ENCODE data around the gene KLHDC4. TPM values are rescaled to one million over a fixed set of nuclear protein-coding genes. Genes with fewer than 3 reads are reported as not detected.
A peak's percentile ranks its signal among the peaks of the same experiment; 100 is the strongest.
"Not testable (repeated sequence)": the region's sequence is repeated elsewhere in the genome, so short reads cannot be mapped to it uniquely, and the experiment has no call there.

The KLHDC4 gene
- 34.0 TPM for polyA plus RNA-seq
- long read RNA-seq, donor 1, full-length matches to known transcripts: 4 of 4 reads
- long read RNA-seq, donor 1, partial matches to known transcripts: 0 of 4 reads
- long read RNA-seq, donor 1, other reads (novel, unspliced or antisense): 0 of 4 reads
- long read RNA-seq, donor 2, full-length matches to known transcripts: 8 of 8 reads
- long read RNA-seq, donor 2, partial matches to known transcripts: 0 of 8 reads
- long read RNA-seq, donor 2, other reads (novel, unspliced or antisense): 0 of 8 reads
- long read RNA-seq, donor 3: 0 reads
- long read RNA-seq, donor 4: 0 reads
- long read RNA-seq, donor 5, full-length matches to known transcripts: 3 of 3 reads
- long read RNA-seq, donor 5, partial matches to known transcripts: 0 of 3 reads
- long read RNA-seq, donor 5, other reads (novel, unspliced or antisense): 0 of 3 reads
- long read RNA-seq, donor 6, full-length matches to known transcripts: 6 of 6 reads
- long read RNA-seq, donor 6, partial matches to known transcripts: 0 of 6 reads
- long read RNA-seq, donor 6, other reads (novel, unspliced or antisense): 0 of 6 reads
- long read RNA-seq, donor 7, full-length matches to known transcripts: 2 of 2 reads
- long read RNA-seq, donor 7, partial matches to known transcripts: 0 of 2 reads
- long read RNA-seq, donor 7, other reads (novel, unspliced or antisense): 0 of 2 reads
- long read RNA-seq, donor 8, full-length matches to known transcripts: 5 of 5 reads
- long read RNA-seq, donor 8, partial matches to known transcripts: 0 of 5 reads
- long read RNA-seq, donor 8, other reads (novel, unspliced or antisense): 0 of 5 reads
- long read RNA-seq, donor 9, full-length matches to known transcripts: 4 of 4 reads
- long read RNA-seq, donor 9, partial matches to known transcripts: 0 of 4 reads
- long read RNA-seq, donor 9, other reads (novel, unspliced or antisense): 0 of 4 reads
- long read RNA-seq, donor 10, full-length matches to known transcripts: 5 of 5 reads
- long read RNA-seq, donor 10, partial matches to known transcripts: 0 of 5 reads
- long read RNA-seq, donor 10, other reads (novel, unspliced or antisense): 0 of 5 reads
- long read RNA-seq, donor 11, full-length matches to known transcripts: 4 of 4 reads
- long read RNA-seq, donor 11, partial matches to known transcripts: 0 of 4 reads
- long read RNA-seq, donor 11, other reads (novel, unspliced or antisense): 0 of 4 reads

DNA sequence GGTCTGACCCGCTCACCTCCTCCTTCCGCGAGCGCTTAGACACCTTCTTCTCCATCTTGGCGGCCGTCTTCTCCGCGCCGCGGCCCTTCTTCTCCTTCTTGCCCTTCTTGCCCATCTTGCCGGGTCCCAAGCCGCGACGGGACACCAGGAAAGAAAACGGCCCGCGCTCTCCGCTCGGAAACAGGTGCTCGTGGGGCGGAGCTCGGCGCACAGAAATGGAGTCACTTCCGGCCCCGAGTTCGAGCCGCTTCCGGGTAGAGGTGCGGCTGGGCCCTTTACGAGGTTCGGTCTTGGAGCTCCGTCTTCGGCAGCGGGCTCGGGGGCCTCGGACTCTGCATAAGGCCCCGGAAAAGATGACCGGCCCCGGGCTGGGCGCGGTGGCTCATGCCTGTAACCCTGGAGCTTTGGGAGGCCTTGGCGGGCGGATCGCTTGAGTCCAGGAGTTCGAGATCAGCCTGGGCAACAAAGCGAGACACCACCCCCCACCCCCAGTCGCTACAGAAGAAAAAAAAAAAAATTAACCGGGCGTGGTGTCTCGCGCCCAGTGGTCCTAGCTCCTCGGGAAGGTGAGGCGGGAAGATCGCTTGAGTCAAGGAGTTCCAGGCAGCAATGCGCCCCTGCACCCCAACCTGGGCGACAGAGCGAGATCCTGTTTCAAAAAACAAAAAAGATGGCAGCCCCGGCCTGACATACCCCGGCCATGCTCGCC, at the start of gene KLHDC4:
Gene KLHDC4 (minus strand): TSS at position 211 of the 709 bp plus-strand sequence. CDS start 96 bp downstream, at position 115.
- peak within 1 kb of the TSS; percentile 83 for H3K27ac ChIP-seq (ENCODE audit: low read length)
- peaks cover 6% of the 10 kb centered on the region for H3K4me1 ChIP-seq (ENCODE audit: control insufficient read depth, insufficient read depth, low read length)
- no CpG with 5 or more reads among the region's 60 CpGs for WGBS (ENCODE audit: insufficient coverage, low lambda C conversion rate)
- H3K9me3 ChIP-seq (ENCODE audit: control insufficient read depth, low read depth, low read length): no peaks in the 10 kb centered on the region
- peaks cover 14% of the 10 kb centered on the region for H3K36me3 ChIP-seq (ENCODE audit: control insufficient read depth, insufficient read depth, low read length)
- DNase-seq: peak; percentile 86 to 92
- H3K27me3 ChIP-seq (ENCODE audit: control insufficient read depth, insufficient read depth, low read length): no peaks in the 10 kb centered on the region
- H3K4me3 ChIP-seq (ENCODE audit: low read length): peak within 1 kb of the TSS; percentile 93

GRCh38 chr16:87815567-87815966, 49.8 kb upstream of the KLHDC4 start:
- DNase-seq: no peak
- Histone ChIP-seq H3K9me3 (ENCODE audit: control insufficient read depth, low read depth, low read length) (peaks cover 29% of the 10 kb centered on the region), H3K36me3 (ENCODE audit: control insufficient read depth, insufficient read depth, low read length) (no peaks in the 10 kb centered on the region), H3K27me3 (ENCODE audit: control insufficient read depth, insufficient read depth, low read length) (no peaks in the 10 kb centered on the region), H3K4me1 (ENCODE audit: control insufficient read depth, insufficient read depth, low read length) (no peaks in the 10 kb centered on the region), H3K4me3 (ENCODE audit: low read length) (no peak overlapping the region), H3K27ac (ENCODE audit: low read length) (no peak overlapping the region)
- no CpG with 5 or more reads among the region's 5 CpGs for WGBS (ENCODE audit: insufficient coverage, low lambda C conversion rate)

GRCh38 chr16:87812200-87812656, 46.4 kb upstream of the KLHDC4 start:
- Histone ChIP-seq H3K9me3 (ENCODE audit: control insufficient read depth, low read depth, low read length) (peaks cover 5% of the 10 kb centered on the region), H3K36me3 (ENCODE audit: control insufficient read depth, insufficient read depth, low read length) (no peaks in the 10 kb centered on the region), H3K27me3 (ENCODE audit: control insufficient read depth, insufficient read depth, low read length) (no peaks in the 10 kb centered on the region), H3K4me1 (ENCODE audit: control insufficient read depth, insufficient read depth, low read length) (peaks cover 14% of the 10 kb centered on the region), H3K4me3 (ENCODE audit: low read length) (no peak overlapping the region), H3K27ac (ENCODE audit: low read length) (no peak overlapping the region)
- 24% methylated on average over 2 of the region's 10 CpGs for WGBS (ENCODE audit: insufficient coverage, low lambda C conversion rate)
- no peak for DNase-seq

DNA sequence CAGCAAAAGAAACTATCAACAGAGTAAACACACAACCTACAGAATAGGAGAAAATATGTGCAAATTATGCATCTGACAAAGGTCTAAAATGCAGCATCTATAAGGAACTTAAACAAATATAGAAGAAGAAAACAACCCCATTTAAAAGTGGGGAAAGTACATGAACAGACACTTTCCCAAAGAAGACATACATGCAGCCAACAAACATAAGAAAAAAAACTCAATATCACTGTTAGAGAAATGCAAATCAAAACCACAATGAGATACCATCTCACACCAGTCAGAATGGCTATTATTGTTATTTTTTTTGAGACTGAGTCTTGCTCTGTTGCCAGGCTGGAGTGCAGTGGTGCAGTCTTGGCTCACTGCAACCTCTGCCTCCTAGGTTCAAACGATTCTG, 45.7 kb upstream of the KLHDC4 start:
- H3K9me3 ChIP-seq (ENCODE audit: control insufficient read depth, low read depth, low read length); H3K36me3 ChIP-seq (ENCODE audit: control insufficient read depth, insufficient read depth, low read length); H3K27ac ChIP-seq (ENCODE audit: low read length); H3K4me3 ChIP-seq (ENCODE audit: low read length); H3K27me3 ChIP-seq (ENCODE audit: control insufficient read depth, insufficient read depth, low read length); DNase-seq: not testable (repeated sequence)
- no CpG with 5 or more reads among the region's 1 CpG for WGBS (ENCODE audit: insufficient coverage, low lambda C conversion rate)
- H3K4me1 ChIP-seq (ENCODE audit: control insufficient read depth, insufficient read depth, low read length): peaks cover 21% of the 10 kb centered on the region

- H3K27ac ChIP-seq (ENCODE audit: low read length): no peak overlapping the region
- DNase-seq: peak in 1 of 2 donors; percentile 50
- H3K4me3 ChIP-seq (ENCODE audit: low read length): no peak overlapping the region
- peaks cover 30% of the 10 kb centered on the region for H3K4me1 ChIP-seq (ENCODE audit: control insufficient read depth, insufficient read depth, low read length)
- no peaks in the 10 kb centered on the region for H3K36me3 ChIP-seq (ENCODE audit: control insufficient read depth, insufficient read depth, low read length)
- no peaks in the 10 kb centered on the region for H3K9me3 ChIP-seq (ENCODE audit: control insufficient read depth, low read depth, low read length)
- WGBS (ENCODE audit: insufficient coverage, low lambda C conversion rate): no CpG with 5 or more reads among the region's 15 CpGs
- no peaks in the 10 kb centered on the region for H3K27me3 ChIP-seq (ENCODE audit: control insufficient read depth, insufficient read depth, low read length)
These were observed 43.5 kb upstream of the KLHDC4 start for GRCh38 chr16:87809150-87809902.

DNA sequence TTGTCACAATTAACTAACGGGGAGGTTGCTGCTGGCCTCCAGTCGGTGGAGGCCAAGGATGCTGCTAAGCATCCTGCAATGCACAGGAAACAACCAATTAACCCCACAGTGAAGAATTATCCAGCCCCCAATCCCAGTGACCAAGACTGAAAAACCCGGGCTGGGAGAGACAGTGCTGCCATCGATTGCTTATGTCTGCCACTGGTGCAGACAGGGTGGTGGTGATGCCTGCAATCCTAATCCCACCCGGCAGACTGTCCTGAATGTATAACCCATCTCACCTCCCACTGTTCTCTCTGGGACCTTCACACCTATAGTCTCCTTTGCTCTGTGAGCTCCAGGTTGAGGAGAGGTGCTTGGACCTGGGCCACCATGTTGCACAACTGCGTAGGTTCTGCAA, 42.3 kb upstream of the KLHDC4 start:
- Histone ChIP-seq H3K4me1 (ENCODE audit: control insufficient read depth, insufficient read depth, low read length) (peaks cover 30% of the 10 kb centered on the region), H3K4me3 (ENCODE audit: low read length) (no peak overlapping the region), H3K27ac (ENCODE audit: low read length) (no peak overlapping the region), H3K36me3 (ENCODE audit: control insufficient read depth, insufficient read depth, low read length) (no peaks in the 10 kb centered on the region), H3K27me3 (ENCODE audit: control insufficient read depth, insufficient read depth, low read length) (no peaks in the 10 kb centered on the region), H3K9me3 (ENCODE audit: control insufficient read depth, low read depth, low read length) (no peaks in the 10 kb centered on the region)
- DNase-seq: no peak
- WGBS (ENCODE audit: insufficient coverage, low lambda C conversion rate): no CpG with 5 or more reads among the region's 6 CpGs

DNA sequence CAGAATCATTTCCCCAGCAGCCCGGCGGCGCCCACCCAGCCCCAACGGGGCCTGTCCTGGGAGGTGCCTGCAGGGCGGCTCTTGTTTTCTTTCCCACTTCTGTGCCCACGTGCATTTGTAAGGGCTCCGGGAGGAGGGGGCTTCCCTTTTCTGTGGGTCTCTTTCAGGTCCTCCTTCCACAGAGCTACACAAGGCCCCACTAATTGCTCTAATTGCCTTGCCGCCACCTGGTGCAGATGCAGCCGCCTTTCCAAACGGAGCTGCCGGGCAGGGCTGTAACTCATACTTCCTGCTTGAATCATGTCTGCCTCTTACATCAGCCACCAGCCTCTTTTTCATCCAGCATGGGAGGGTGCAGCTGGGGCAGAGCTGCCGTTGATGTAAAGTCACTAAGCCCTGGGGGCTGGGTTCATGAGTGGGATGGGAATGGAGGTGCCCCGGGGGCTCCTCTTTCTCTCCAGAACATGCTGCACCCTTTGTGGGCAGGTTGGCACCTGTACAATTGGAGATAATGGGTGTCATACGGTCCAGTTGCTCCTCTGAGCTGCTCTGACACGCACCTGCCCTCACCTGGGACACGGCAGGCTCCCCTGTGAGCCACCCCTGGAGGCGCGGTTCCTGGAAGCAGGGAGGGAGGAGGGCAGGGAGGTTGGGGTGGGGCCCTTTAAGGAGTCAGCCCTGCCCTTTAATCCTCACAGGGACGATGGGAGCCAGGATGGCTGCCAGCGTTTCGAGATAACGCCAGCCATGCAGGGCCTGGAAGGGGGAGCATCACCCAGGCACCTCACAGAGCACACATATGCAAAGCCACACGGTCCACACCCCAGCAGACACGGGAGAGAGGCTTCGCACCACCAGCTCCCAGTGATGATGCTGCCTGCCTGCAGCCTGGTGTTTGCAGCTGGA, 41.1 kb upstream of the KLHDC4 start:
- no CpG with 5 or more reads among the region's 25 CpGs for WGBS (ENCODE audit: insufficient coverage, low lambda C conversion rate)
- peak; percentile 62 to 87 for DNase-seq
- Histone ChIP-seq H3K36me3 (ENCODE audit: control insufficient read depth, insufficient read depth, low read length) (no peaks in the 10 kb centered on the region), H3K27me3 (ENCODE audit: control insufficient read depth, insufficient read depth, low read length) (no peaks in the 10 kb centered on the region), H3K4me3 (ENCODE audit: low read length) (peak overlapping the region; percentile 17), H3K27ac (ENCODE audit: low read length) (peak overlapping the region; percentile 83), H3K4me1 (ENCODE audit: control insufficient read depth, insufficient read depth, low read length) (peaks cover 30% of the 10 kb centered on the region), H3K9me3 (ENCODE audit: control insufficient read depth, low read depth, low read length) (no peaks in the 10 kb centered on the region)

DNA sequence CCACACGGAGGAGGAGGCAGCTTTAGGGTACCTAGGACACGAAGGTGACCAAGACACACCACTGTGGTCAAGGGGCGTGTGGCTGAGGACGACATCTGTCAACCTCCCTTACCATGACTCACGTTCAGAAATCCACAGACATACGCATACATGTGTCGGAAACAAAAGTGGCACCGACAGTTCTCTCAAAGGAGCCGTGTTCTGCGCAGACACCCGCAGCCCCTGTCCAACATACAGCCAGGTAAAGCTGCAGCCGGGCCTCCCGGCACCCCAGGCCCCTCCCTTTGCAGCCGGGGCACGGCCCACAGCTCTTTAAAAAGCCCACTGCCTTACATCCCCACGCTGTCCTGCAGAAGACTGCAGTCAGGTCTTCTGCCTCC, 40.5 kb upstream of the KLHDC4 start:
- no CpG with 5 or more reads among the region's 16 CpGs for WGBS (ENCODE audit: insufficient coverage, low lambda C conversion rate)
- Histone ChIP-seq H3K4me3 (ENCODE audit: low read length) (peak overlapping the region; percentile 17), H3K27me3 (ENCODE audit: control insufficient read depth, insufficient read depth, low read length) (no peaks in the 10 kb centered on the region)

More for the DNA sequence above, 40.5 kb upstream of the KLHDC4 start:
- DNase-seq: peak in 1 of 2 donors; percentile 33
- H3K9me3 ChIP-seq (ENCODE audit: control insufficient read depth, low read depth, low read length): no peaks in the 10 kb centered on the region
- peaks cover 30% of the 10 kb centered on the region for H3K4me1 ChIP-seq (ENCODE audit: control insufficient read depth, insufficient read depth, low read length)
- no peaks in the 10 kb centered on the region for H3K36me3 ChIP-seq (ENCODE audit: control insufficient read depth, insufficient read depth, low read length)
- peak overlapping the region; percentile 83 for H3K27ac ChIP-seq (ENCODE audit: low read length)

All from large intestine (tissue), 12 donors.